ENCODE data around the gene DPH2. TPM values are rescaled to one million over a fixed set of nuclear protein-coding genes. Genes with fewer than 3 reads are reported as not detected.
A peak's percentile ranks its signal among the peaks of the same experiment; 100 is the strongest.

Gene DPH2
- total RNA-seq, 1 experiment from 2014 or later: 28.5 TPM

DNA sequence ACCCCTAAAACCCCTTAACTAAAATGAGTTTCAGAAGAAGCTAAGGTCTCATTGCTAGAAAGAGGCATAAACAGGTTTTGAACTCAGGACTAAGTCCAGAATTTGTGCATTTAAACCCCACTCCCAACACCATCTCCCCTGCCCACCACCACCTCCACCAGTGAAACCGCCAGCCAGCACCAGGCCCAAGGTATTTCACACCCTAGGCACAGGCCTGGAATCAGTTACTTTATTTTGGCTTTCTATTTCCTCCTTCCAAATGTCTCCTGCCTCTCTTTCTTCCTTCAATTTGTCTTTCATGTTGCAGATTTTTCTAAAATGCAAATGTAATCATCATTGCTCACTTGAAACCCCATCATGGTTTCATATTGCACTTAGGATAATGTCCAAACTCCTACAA lies 24.9 kb upstream of the DPH2 start:
- DNase-seq (ENCODE audit: low spot score): no peak

DNA sequence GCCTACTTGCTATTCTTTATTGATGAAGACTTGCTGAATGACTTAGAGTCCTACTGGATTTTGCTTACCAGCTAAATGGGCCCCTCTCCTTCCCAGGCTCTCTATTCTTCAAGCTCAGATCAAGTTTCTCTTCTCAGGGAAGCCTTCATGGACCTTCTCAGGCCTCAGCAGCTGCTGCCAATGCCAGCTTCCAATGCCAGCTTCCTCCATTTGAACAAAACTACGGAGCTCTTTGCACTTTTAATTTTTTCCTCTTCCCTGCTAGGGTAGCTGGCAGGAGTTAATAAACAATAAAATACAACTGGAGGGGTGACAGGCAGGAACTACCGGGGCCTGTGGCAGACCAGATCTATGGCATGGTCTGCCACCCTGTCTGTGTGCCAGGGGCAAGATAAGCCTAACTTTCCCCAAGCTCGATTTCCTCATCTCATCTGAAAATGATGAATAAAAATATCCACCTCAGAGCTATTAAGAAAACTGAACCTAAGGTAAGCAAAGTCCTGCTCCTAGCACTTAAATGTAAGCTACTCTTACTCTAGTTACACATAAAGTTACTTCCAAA lies 24.1 kb upstream of the DPH2 start:
- no peak for DNase-seq (ENCODE audit: low spot score)

DNA sequence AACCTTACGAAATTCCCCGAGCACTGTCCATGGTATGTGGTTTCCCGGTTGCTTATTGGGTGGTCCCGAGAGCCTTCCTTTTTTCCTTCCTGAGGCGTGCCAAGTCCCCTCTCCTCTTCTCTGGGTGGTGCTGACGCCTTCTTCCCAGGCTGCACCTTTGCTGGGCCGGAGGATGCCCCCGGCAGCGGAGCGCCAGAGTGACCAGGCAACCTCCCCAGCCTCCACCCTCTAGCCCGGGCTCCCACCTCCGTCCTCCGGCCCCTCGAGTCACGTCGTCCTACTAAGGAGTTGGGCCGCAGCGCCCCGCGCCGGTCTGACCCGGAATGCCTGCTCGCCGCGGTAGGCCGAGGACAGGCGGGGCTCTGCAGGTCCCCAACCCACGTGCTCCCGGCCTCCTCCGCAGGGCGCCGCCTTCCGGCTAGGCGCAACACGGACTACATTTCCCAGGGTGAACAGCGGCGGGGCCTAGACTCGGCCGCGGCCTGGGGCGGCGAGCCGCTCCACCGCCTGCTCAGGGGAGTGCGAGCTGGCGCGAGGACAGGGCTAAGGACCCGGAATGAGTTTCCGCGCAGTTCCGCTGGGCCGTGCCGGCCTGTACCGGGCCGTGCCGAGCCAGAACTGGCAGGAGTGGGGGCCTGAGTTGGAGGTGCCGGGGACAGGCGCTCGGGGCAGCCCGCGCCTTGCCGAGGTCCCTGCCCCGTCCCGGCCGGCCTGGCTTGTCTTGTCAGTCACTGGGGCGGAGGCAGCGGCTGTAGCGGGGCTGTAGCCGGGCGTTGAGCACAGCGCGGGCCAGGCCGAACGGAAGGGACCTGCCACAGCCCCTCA lies 23.4 kb upstream of the DPH2 start, which contains the start of gene IPO13:
IPO13 (plus strand) TSS at position 715 of the 825 bp plus-strand sequence. CDS start 651 bp downstream, outside the sequence.
- peak; percentile 96 for DNase-seq (ENCODE audit: low spot score)

DNA sequence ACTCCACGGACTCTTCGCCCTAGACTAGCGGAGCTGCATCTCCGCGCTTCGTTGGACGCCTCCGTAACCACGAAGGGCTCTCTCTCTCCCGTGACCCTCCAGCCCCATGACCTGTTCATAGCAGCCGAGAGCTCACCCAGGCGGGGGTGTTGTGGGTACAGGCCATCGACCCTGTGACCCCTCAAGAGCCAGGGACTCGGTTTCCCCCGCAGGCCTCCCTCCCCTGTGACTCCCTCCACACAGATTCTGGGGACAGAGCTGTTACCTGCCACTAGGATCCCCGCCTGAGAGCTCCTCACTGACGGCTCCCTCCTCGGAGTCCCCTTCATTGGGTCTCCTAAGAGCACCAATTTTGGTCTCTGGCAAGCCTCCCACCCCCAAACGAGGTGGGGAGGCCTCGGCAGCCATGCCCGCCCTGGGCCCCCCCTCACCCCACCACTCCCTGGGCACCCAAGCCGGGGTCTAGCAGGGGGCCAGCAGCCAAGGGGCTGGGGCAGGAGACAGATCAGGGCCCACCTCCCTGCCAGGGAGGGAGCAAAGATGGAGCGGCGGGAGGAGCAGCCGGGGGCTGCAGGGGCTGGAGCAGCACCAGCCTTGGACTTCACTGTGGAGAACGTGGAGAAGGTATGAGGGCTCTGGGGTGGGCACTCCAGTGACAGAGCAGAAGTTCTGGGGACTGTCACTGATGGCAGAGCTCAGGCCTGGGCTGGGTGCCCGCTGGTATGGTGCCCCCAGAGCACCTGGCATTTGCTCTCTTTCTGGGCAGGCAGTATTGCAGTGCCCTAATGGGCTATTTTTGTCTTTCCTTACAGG lies 22.5 kb upstream of the DPH2 start:
- DNase-seq (ENCODE audit: low spot score): no peak

- no peak for DNase-seq (ENCODE audit: low spot score)
Observed at GRCh38 chr1:43947874-43948437, 21.9 kb upstream of the DPH2 start.

DNA sequence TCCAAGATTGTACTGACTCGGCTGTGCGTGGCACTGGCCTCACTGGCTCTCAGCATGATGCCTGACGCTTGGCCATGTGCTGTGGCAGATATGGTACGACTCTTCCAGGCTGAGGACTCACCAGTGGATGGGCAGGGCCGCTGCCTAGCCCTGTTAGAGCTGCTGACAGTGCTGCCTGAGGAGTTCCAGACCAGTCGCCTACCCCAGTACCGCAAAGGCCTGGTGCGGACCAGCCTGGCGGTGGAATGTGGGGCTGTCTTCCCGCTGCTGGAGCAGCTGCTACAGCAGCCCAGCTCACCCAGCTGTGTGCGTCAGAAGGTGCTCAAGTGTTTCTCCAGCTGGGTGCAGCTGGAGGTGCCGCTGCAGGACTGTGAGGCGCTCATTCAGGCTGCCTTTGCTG lies 20.1 kb upstream of the DPH2 start:
- DNase-seq (ENCODE audit: low spot score): no peak

- no peak for DNase-seq (ENCODE audit: low spot score)
Observed at GRCh38 chr1:43951021-43951985, 18.5 kb upstream of the DPH2 start.

DNA sequence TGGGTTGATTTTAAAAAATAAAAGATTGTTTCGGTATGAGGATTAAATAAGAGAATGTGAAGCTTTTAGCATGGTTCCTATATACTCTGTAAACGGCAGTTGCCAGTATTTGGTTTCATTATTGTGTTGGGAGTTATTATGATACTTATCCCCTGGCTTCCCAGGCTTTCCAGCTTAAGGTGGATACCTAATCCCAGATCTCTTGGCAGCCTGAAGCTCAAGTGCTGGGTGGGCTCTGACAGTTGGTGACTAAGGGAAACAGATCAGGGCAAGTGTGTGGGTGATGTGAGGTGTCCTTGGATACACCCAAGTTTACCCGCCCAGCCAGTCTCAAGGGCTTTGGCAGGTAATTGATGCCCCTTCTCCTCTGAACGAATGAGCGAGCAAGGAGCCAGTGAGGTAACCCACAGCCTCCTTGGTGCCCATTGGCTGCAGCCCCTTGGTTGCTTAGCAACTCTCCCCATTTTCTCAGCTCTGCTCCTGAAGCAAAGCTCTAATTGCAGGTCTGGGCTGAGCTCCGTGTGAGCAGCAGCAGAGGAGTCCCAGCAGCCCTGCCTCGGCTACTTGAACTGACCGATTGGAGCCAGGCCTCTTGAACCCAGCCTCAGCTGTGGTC lies 17.0 kb upstream of the DPH2 start:
- DNase-seq (ENCODE audit: low spot score): no peak

DNA sequence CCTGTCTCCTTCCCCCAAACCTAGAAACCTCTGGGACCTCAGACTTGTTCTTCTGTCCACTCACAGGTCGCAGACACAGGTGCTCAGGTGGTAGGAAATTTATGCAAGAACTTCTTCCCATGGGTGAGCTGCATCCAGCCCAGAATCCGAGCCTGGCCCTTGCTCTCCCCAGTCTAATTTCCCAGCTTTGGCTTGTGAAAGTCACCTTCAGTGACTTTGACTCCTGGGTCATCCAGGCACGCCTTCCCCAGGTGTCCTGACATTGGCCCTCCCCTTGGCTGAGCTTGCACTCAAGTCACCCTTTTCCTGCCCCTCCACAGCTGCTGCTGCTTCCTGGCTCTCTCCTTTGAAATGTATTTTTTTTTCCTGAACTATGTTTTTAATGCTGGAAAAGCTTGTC lies 16.4 kb upstream of the DPH2 start:
- DNase-seq (ENCODE audit: low spot score): no peak

DNA sequence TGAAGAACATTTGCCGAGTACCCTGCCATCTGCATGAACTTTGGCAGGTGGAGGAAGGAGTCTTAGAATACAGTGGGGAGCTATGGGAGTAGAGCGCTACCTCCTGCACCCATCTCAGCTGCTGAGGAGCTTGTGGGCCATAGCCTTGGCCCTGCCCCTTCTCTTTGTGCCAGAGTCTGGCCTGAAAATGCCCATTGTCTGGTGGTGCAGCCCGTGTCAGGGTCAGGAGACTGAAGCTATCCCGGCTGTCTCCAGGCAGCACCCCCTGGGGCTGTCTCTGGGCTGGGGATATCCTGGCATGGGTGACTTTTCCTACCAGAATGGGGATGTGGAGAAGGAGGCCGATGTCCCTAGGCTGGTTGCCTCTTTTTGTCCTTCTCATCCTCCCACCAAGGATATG lies 15.8 kb upstream of the DPH2 start:
- no peak for DNase-seq (ENCODE audit: low spot score)

DNA sequence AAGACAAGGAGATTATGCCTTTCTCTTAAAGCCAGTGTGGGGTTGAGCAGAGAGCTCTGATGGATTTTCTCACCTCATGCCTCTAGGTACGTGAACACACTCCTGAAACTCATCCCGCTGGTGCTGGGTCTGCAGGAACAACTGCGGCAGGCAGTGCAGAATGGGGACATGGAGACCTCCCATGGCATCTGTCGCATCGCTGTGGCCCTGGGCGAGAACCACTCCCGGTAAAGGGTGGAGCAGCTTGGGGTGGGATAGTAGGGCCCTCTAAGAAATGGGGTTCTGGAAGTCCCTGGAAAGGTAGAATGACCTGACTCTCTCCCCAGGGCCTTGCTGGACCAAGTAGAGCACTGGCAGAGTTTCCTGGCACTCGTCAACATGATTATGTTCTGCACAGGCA lies 13.6 kb upstream of the DPH2 start:
- no peak for DNase-seq (ENCODE audit: low spot score)

DNA sequence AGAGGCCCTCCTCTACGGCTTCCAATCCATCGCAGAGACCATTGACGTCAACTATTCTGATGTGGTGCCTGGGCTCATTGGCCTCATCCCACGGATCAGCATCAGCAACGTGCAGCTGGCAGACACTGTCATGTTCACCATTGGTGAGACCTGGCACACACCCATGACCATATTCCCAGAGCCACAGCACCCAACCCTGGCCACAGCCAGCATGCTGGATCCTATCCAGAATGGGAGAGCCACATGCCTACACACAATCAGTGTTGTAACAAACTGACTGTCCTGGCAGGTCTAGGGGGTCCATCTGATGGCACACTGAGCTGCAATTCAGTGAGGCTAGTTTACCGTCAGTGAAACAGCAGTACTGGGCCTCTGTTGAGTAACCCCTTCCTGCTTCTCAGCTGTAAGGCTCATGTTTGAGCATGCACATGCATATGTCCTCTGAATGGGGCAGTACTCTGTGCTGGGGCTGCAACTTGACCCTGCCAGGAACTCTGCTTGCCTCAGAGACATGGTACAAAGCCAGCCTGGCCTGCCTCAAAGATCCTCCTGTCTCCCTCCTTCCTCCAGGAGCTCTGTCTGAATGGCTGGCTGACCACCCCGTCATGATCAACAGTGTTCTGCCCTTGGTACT lies 12.3 kb upstream of the DPH2 start:
- no peak for DNase-seq (ENCODE audit: low spot score)

GRCh38 chr1:43958351-43959255 lies 11.2 kb upstream of the DPH2 start:
- no peak for DNase-seq (ENCODE audit: low spot score)

- DNase-seq (ENCODE audit: low spot score): no peak
Observed at GRCh38 chr1:43960798-43961197, 9.0 kb upstream of the DPH2 start.

- DNase-seq (ENCODE audit: low spot score): no peak
Observed at GRCh38 chr1:43961692-43962091, 8.1 kb upstream of the DPH2 start.

GRCh38 chr1:43962324-43962723 lies 7.5 kb upstream of the DPH2 start:
- DNase-seq (ENCODE audit: low spot score): no peak

- DNase-seq (ENCODE audit: low spot score): no peak
Observed at GRCh38 chr1:43963006-43963405, 6.8 kb upstream of the DPH2 start.

GRCh38 chr1:43963890-43964289 lies 5.9 kb upstream of the DPH2 start:
- DNase-seq (ENCODE audit: low spot score): no peak

DNA sequence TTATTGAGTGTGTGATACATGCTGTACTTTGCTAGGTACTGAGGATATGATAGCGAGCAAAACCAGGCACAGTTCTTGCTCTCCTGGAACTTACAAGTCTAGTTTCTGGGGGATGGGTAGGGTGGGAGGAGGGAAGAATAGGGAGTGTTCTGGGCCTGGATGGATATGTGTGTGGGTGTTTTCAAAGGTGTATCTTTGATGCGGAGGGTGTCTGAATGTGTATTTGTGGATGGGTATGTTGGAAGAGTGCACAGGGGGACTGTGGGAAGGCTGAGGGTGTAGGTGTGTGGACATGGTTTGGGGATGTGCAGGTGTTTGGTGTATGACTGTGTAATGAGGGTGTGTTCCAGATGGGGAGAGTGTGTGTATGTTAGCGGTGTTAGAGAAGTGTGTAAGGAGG lies 4.5 kb upstream of the DPH2 start:
- DNase-seq (ENCODE audit: low spot score): no peak
